DOHH2 (cell line): ENCODE data around the gene THAP12.
"Not testable (repeated sequence)": the region's sequence is repeated elsewhere in the genome, so short reads cannot be mapped to it uniquely, and the experiment has no call there.

Source experiments
- H3F3A ChIP-seq: fragments of 200-600 bp; sonication (generic), shearing (Covaris generic); 2 replicates; pipeline ENCODE4 v1.6.0; 2016; ENCODE audit warnings: antibody characterized with exemption, mild to moderate bottlenecking; ENCODE audit not compliant: control insufficient read depth, insufficient read depth
- H3K27ac ChIP-seq: fragments of 200-600 bp; sonication (generic); 2 replicates; pipeline ENCODE4 v1.5.1; 2014; ENCODE audit warnings: low read depth, mild to moderate bottlenecking, low read length, moderate library complexity
- H3K27me3 ChIP-seq: fragments of 200-600 bp; sonication (generic); 2 replicates; pipeline ENCODE4 v1.6.1; 2014; ENCODE audit warnings: mild to moderate bottlenecking, low read length, mixed read lengths; ENCODE audit not compliant: control insufficient read depth
- H3K36me3 ChIP-seq: fragments of 200-600 bp; sonication (generic); 2 replicates; pipeline ENCODE4 v1.6.1; 2014; ENCODE audit warnings: mild to moderate bottlenecking, low read length, moderate library complexity, mixed read lengths; ENCODE audit not compliant: control insufficient read depth
- H3K4me1 ChIP-seq: fragments of 200-600 bp; sonication (generic); 2 replicates; pipeline ENCODE4 v1.6.1; 2014; ENCODE audit warnings: mild to moderate bottlenecking, low read length, mixed read lengths; ENCODE audit not compliant: control insufficient read depth
- H3K4me2 ChIP-seq: fragments of 200-600 bp; sonication (generic); 2 replicates; pipeline ENCODE4 v1.6.0; 2014; ENCODE audit warnings: mild to moderate bottlenecking, low read length, moderate library complexity
- H3K4me3 ChIP-seq: fragments of 200-600 bp; sonication (generic); 2 replicates; pipeline ENCODE4 v1.5.1; 2014; ENCODE audit warnings: mild to moderate bottlenecking, low read length, mixed read lengths
- H3K79me2 ChIP-seq: fragments of 200-600 bp; sonication (generic); 2 replicates; pipeline ENCODE4 v1.6.1; 2014; ENCODE audit warnings: mild to moderate bottlenecking, low read length, mixed read lengths; ENCODE audit not compliant: control insufficient read depth
- H3K9me2 ChIP-seq: fragments of 200-600 bp; sonication (generic); replicated peaks from 2 replicates; pipeline ENCODE4 v1.6.1; 2014; ENCODE audit warnings: mild to moderate bottlenecking, low read length, mixed read lengths; ENCODE audit not compliant: control insufficient read depth
- H3K9me3 ChIP-seq: fragments of 200-600 bp; sonication (generic); 2 replicates; pipeline ENCODE4 v1.6.1; 2014; ENCODE audit warnings: antibody characterized with exemption, low read length, mixed read lengths; ENCODE audit not compliant: control insufficient read depth, insufficient read depth
- H4K20me1 ChIP-seq: fragments of 200-600 bp; sonication (generic); 2 replicates; pipeline ENCODE4 v1.6.0; 2014; ENCODE audit warnings: low read depth, mild to moderate bottlenecking, antibody characterized with exemption, low read length, moderate library complexity; ENCODE audit not compliant: control insufficient read depth, insufficient read depth
- CTCF ChIP-seq: fragments of 200-600 bp; sonication (generic); IDR thresholded peaks from one replicate; pipeline ENCODE4 v1.5.1; 2014; ENCODE audit warnings: antibody characterized with exemption, mild to moderate bottlenecking, low read depth, low read length; ENCODE audit not compliant: poor library complexity, severe bottlenecking
- EZH2phosphoT487 ChIP-seq: fragments of 200-600 bp; sonication (generic); IDR thresholded peaks from 2 replicates; pipeline ENCODE4 v1.6.1; 2017; ENCODE audit warnings: borderline replicate concordance, mild to moderate bottlenecking, antibody characterized with exemption, low read length, moderate library complexity, mixed read lengths

Gene THAP12

GRCh38 chr11:76321820-76322524 is 59.0 kb downstream of the THAP12 start:
- no peak for TF ChIP-seq EZH2phosphoT487
- no peak for TF ChIP-seq CTCF
- Histone ChIP-seq H3K4me1 (no peaks in the 10 kb centered on the region), H3K9me3 (no peaks in the 10 kb centered on the region), H3K9me2 (no peaks in the 10 kb centered on the region), H3K4me3 (no peak overlapping the region), H3F3A (no peaks in the 10 kb centered on the region), H3K4me2 (no peak overlapping the region), H3K27ac (no peak overlapping the region), H3K79me2 (no peaks in the 10 kb centered on the region), H3K36me3 (no peaks in the 10 kb centered on the region), H3K27me3 (peaks cover 43% of the 10 kb centered on the region), H4K20me1 (no peaks in the 10 kb centered on the region)

GRCh38 chr11:76321340-76321739 is 59.6 kb downstream of the THAP12 start:
- no peaks in the 10 kb centered on the region for H3K9me3 ChIP-seq
- no peak for TF ChIP-seq CTCF
- no peak for TF ChIP-seq EZH2phosphoT487
- no peaks in the 10 kb centered on the region for H3K9me2 ChIP-seq
- H3K27me3 ChIP-seq = peaks cover 43% of the 10 kb centered on the region
- no peak overlapping the region for H3K4me2 ChIP-seq
- H3K4me1 ChIP-seq = no peaks in the 10 kb centered on the region
- no peaks in the 10 kb centered on the region for H4K20me1 ChIP-seq
- no peak overlapping the region for H3K4me3 ChIP-seq
- no peak overlapping the region for H3K27ac ChIP-seq
- no peaks in the 10 kb centered on the region for H3K36me3 ChIP-seq
- H3K79me2 ChIP-seq = no peaks in the 10 kb centered on the region
- no peaks in the 10 kb centered on the region for H3F3A ChIP-seq

GRCh38 chr11:76320929-76321328 is 60.0 kb downstream of the THAP12 start:
- no peaks in the 10 kb centered on the region for H3K9me3 ChIP-seq
- TF ChIP-seq CTCF (no peak), EZH2phosphoT487 (no peak)
- H3K27ac ChIP-seq = no peak overlapping the region
- H3K79me2 ChIP-seq = no peaks in the 10 kb centered on the region
- no peaks in the 10 kb centered on the region for H4K20me1 ChIP-seq
- no peaks in the 10 kb centered on the region for H3F3A ChIP-seq
- H3K4me2 ChIP-seq = no peak overlapping the region
- H3K4me3 ChIP-seq = no peak overlapping the region
- no peaks in the 10 kb centered on the region for H3K36me3 ChIP-seq
- peaks cover 43% of the 10 kb centered on the region for H3K27me3 ChIP-seq
- no peaks in the 10 kb centered on the region for H3K9me2 ChIP-seq
- no peaks in the 10 kb centered on the region for H3K4me1 ChIP-seq

- not testable (repeated sequence) for H3K36me3 ChIP-seq, H4K20me1 ChIP-seq, H3K27ac ChIP-seq, H3K4me2 ChIP-seq, H3K4me3 ChIP-seq, H3K9me3 ChIP-seq, H3F3A ChIP-seq, H3K9me2 ChIP-seq, H3K4me1 ChIP-seq, H3K79me2 ChIP-seq
- peaks cover 38% of the 10 kb centered on the region for H3K27me3 ChIP-seq
Observed at GRCh38 chr11:76319798-76320197, 61.1 kb downstream of the THAP12 start.
